GM10248 (cell line): ENCODE measurements around the gene IL4R.
"Not testable (repeated sequence)": the region's sequence is repeated elsewhere in the genome, so short reads cannot be mapped to it uniquely, and the experiment has no call there.

Source experiments
- CTCF ChIA-PET: fragments of 300-600 bp; sonication (Branson Sonifier 250); formaldehyde crosslinking; extraction: SDS; loops from one replicate; lab custom pipeline; 2021; ENCODE audit warnings: antibody characterized with exemption; lab: Yijun Ruan, JAX
- POLR2A ChIA-PET: fragments of 350-650 bp; sonication (Branson Sonifier 250); formaldehyde crosslinking; extraction: SDS; loops from one replicate; lab custom pipeline; 2020; ENCODE audit warnings: antibody characterized with exemption; lab: Yijun Ruan, JAX
- DNase-seq: peaks from one replicate; pipeline ENCODE4 v3.0.0; 2012; ENCODE audit errors: extremely low spot score
- TF ChIP-seq, protein P1 (sequence below): IDR thresholded peaks from 2 replicates; pipeline ENCODE4 v1.5.1; 2012; ENCODE audit warnings: mild to moderate bottlenecking, low read depth; ENCODE audit errors: extremely low read depth, missing control alignments, control extremely low read depth

The IL4R gene

DNA sequence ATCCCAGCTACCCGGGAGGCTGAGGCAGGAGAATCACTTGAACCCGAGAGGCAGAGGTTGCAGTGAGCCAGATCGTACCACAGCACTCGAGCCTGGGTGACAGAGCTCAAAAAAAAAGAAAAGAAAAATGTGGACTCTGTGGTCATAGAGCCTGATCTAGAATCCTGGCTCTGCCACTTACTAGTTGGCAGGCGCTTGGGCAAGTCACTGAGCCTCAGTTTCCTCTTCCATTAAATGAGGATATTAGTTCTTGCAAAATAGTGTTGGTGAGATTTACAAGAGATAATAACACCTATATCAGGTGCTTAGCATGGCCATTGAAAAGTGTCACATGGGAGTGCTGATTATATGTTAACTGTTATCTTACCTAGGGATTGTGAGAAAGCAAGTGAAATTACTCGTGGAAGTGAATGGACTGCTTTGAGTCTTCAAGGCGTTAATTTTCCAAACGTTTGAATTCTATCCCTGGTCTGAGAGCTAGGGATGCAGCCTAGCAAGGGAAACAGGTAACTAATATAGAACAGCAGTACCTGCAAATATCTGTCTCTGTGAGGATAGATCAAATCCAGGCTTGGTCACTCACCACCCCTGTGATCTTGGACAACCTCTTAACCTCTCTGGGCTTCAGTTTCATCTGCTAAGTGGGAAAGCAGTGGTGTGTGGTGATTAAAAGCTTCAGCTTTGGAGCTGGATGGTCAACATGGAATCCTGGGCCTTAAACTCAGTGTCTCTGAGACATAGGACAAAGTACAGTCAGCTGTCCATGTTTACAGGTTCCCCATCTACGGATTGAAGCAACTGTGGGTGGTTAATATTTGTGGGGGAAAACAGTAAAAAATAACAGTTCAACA, 44.2 kb upstream of the IL4R start:
- ChIA-PET POLR2A (no interaction called here), CTCF (interaction anchor here (1.3 to 7.2 kb wide), 4 partner anchors 13 to 90 kb away, joined by 5 to 44 read pairs (median 8); no protein-coding TSS in a partner anchor)

GRCh38 chr16:27270349-27270748, 43.4 kb upstream of the IL4R start:
- CTCF ChIA-PET, result interaction anchor here (1.0 to 7.2 kb wide), 4 partner anchors 12 to 91 kb away, joined by 4 to 44 read pairs (median 8); no protein-coding TSS in a partner anchor
- POLR2A ChIA-PET, result no interaction called here
- DNase-seq, result no peak
- TF ChIP-seq, protein P1, sequence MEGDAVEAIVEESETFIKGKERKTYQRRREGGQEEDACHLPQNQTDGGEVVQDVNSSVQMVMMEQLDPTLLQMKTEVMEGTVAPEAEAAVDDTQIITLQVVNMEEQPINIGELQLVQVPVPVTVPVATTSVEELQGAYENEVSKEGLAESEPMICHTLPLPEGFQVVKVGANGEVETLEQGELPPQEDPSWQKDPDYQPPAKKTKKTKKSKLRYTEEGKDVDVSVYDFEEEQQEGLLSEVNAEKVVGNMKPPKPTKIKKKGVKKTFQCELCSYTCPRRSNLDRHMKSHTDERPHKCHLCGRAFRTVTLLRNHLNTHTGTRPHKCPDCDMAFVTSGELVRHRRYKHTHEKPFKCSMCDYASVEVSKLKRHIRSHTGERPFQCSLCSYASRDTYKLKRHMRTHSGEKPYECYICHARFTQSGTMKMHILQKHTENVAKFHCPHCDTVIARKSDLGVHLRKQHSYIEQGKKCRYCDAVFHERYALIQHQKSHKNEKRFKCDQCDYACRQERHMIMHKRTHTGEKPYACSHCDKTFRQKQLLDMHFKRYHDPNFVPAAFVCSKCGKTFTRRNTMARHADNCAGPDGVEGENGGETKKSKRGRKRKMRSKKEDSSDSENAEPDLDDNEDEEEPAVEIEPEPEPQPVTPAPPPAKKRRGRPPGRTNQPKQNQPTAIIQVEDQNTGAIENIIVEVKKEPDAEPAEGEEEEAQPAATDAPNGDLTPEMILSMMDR, result no peak

More for the DNA sequence above, 44.2 kb upstream of the IL4R start:
- TF ChIP-seq, protein P1, result no peak
- no peak for DNase-seq

DNA sequence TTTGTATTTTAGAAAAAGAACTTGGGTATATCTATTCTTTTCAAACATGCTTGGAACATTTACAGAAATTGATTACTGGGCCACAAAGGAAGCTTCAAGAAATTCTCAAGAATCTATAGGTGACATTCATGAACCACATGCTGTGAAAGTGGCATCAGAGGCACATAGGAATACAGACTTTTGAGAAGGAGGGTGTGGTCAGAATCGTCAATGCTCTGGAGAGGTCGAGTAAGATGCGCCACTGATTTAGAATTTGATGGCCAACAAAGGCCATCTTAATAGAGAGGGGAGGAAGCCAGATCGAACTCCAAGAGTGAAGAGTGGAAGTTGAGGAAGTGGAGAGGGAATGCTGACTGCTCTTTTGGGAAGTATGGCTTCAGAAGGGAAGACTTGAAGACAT, 41.7 kb upstream of the IL4R start:
- CTCF ChIA-PET, result interaction anchor here (3.0 to 7.2 kb wide), 2 partner anchors 37 to 93 kb away, joined by 10 to 44 read pairs; no protein-coding TSS in a partner anchor
- DNase-seq, result no peak
- TF ChIP-seq, protein P1, result no peak
- POLR2A ChIA-PET, result no interaction called here

DNA sequence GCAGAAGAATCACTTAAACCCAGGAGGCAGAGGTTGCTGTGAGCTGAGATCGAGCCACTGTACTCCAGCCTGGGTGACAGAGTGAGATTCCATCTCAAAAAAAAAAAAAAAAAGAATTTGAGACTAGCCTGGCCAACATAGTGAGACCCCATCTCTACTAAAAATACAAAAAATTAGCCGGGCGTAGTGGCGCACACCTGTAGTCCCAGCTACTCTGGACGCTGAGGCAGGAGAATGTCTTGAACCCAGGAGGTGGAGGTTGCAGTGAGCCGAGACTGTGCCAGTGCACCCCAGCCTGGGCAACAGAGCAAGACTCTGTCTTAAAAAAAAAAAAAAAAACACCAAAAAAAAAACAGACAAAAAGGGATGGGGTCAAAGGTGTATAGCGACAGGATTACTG, 41.1 kb upstream of the IL4R start:
- DNase-seq, POLR2A ChIA-PET: not testable (repeated sequence)
- CTCF ChIA-PET, result interaction anchor here (1.1 to 7.2 kb wide), 2 partner anchors 11 to 37 kb away, joined by 3 to 44 read pairs; no protein-coding TSS in a partner anchor

DNA sequence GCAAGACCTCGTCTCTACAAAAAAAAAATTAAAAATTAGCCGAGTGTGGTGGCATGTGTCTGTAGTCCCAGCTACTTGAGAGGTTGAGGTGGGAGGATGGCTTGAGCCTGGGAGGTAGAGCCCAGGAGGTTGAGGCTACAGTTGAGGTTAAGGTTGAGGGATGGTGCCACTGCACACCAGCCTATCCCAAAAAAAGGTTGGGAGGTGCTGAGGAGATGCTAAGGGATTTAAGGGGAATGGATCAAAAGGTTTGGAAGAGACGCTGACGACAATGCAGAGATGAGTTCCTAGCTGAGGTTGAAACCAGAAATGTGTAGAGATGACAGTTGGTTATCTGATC, 40.5 kb upstream of the IL4R start:
- DNase-seq, result no peak
- TF ChIP-seq, protein P1, result no peak
- POLR2A ChIA-PET, result no interaction called here
- CTCF ChIA-PET, result interaction anchor here (1.1 to 7.2 kb wide), 3 partner anchors 10 to 95 kb away, joined by 3 to 44 read pairs (median 4); no protein-coding TSS in a partner anchor

DNA sequence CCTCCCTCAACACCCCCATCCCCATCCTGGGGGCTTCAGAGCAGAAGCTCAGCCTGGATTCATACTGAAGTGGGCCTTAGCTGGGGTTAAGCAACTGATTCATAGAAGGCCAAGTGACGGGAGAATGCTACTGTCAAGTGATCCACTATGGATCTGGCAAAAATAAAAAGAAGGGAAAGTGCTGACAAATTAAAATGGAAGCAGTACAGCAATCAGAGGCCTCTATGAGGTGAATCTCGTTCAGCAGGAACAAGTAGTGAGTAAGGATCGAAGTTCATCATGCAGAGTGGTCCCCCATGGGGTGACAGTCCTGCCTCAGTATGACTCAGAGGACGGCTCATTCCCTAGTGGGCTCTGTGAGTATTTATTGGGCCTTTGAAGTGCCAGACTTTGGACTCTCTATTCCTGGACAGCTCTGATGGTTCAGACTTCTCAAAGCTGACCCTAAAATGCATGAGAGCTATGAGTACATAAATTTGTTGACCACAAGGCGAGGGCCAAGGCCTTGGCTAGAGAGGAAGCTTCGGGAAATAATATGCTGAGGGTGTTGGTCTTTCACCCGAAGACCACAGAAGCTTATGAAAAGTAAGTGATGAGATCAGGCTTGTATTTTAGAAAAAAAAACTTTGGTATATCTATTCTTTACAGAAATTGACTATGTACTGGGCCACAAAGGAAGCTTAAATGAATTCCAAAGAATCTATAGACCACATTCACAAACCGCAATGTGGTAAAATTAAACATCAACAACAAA, 39.9 kb upstream of the IL4R start:
- DNase-seq, result peak; percentile 28
- ChIA-PET POLR2A (no interaction called here), CTCF (interaction anchor here (1.1 to 7.2 kb wide), 5 partner anchors 10 to 94 kb away, joined by 3 to 44 read pairs (median 4); no protein-coding TSS in a partner anchor)
- TF ChIP-seq, protein P1, result no peak

- CTCF ChIA-PET, result interaction anchor here (1.4 to 7.2 kb wide), 4 partner anchors 11 to 94 kb away, joined by 3 to 44 read pairs (median 5); no protein-coding TSS in a partner anchor
- POLR2A ChIA-PET, DNase-seq: not testable (repeated sequence)
These were observed 39.3 kb upstream of the IL4R start for GRCh38 chr16:27274424-27274874.
